ENCODE data around the gene HTRA2.

HTRA2 gene

GRCh38 chr2:74571058-74571457 is 41.3 kb downstream of the HTRA2 start:
- Histone ChIP-seq H3K9ac (no peak overlapping the region), H3K4me1 (ENCODE audit: low read depth, poor library complexity, severe bottlenecking) (no peaks in the 10 kb centered on the region), H3K79me2 (ENCODE audit: insufficient read depth, low read depth) (no peaks in the 10 kb centered on the region), H3K4me2 (no peak overlapping the region), H3K36me3 (ENCODE audit: insufficient read depth) (no peaks in the 10 kb centered on the region), H3K27me3 (ENCODE audit: insufficient read depth, low read depth) (no peaks in the 10 kb centered on the region), H2AFZ (ENCODE audit: low read depth) (no peak overlapping the region), H3K27ac (no peak overlapping the region), H3K4me3 (IDR thresholded peaks at IDR 0.05; ENCODE audit: insufficient read depth, low read depth, low read length) (no peak overlapping the region), H4K20me1 (ENCODE audit: insufficient read depth) (no peaks in the 10 kb centered on the region)
- TF ChIP-seq CTCF (conservative IDR thresholded peaks at IDR 0.05; ENCODE audit: low read depth, low read length), result no peak

- Histone ChIP-seq H3K79me2 (ENCODE audit: insufficient read depth, low read depth) (no peaks in the 10 kb centered on the region), H3K4me2 (no peak overlapping the region), H3K4me1 (ENCODE audit: low read depth, poor library complexity, severe bottlenecking) (no peaks in the 10 kb centered on the region), H4K20me1 (ENCODE audit: insufficient read depth) (no peaks in the 10 kb centered on the region), H3K36me3 (ENCODE audit: insufficient read depth) (no peaks in the 10 kb centered on the region), H3K9ac (no peak overlapping the region), H3K4me3 (IDR thresholded peaks at IDR 0.05; ENCODE audit: insufficient read depth, low read depth, low read length) (no peak overlapping the region), H3K27ac (no peak overlapping the region), H3K27me3 (ENCODE audit: insufficient read depth, low read depth) (no peaks in the 10 kb centered on the region), H2AFZ (ENCODE audit: low read depth) (no peak overlapping the region)
- no peak for TF ChIP-seq CTCF (conservative IDR thresholded peaks at IDR 0.05; ENCODE audit: low read depth, low read length)
Observed at GRCh38 chr2:74572178-74572925, 42.6 kb downstream of the HTRA2 start.

GRCh38 chr2:74573747-74574562 is 44.2 kb downstream of the HTRA2 start:
- no peak overlapping the region for H3K4me3 ChIP-seq (IDR thresholded peaks at IDR 0.05; ENCODE audit: insufficient read depth, low read depth, low read length)
- H3K4me2 ChIP-seq, result no peak overlapping the region
- H3K4me1 ChIP-seq (ENCODE audit: low read depth, poor library complexity, severe bottlenecking), result no peaks in the 10 kb centered on the region
- H3K27ac ChIP-seq, result no peak overlapping the region
- H2AFZ ChIP-seq (ENCODE audit: low read depth), result no peak overlapping the region
- H3K9ac ChIP-seq, result no peak overlapping the region
- H4K20me1 ChIP-seq (ENCODE audit: insufficient read depth), result no peaks in the 10 kb centered on the region
- no peak for TF ChIP-seq CTCF (conservative IDR thresholded peaks at IDR 0.05; ENCODE audit: low read depth, low read length)
- no peaks in the 10 kb centered on the region for H3K36me3 ChIP-seq (ENCODE audit: insufficient read depth)
- H3K27me3 ChIP-seq (ENCODE audit: insufficient read depth, low read depth), result no peaks in the 10 kb centered on the region
- H3K79me2 ChIP-seq (ENCODE audit: insufficient read depth, low read depth), result no peaks in the 10 kb centered on the region

- Histone ChIP-seq H3K27me3 (ENCODE audit: insufficient read depth, low read depth) (no peaks in the 10 kb centered on the region), H3K79me2 (ENCODE audit: insufficient read depth, low read depth) (no peaks in the 10 kb centered on the region), H3K9ac (no peak overlapping the region), H3K4me2 (no peak overlapping the region), H3K27ac (no peak overlapping the region), H2AFZ (ENCODE audit: low read depth) (no peak overlapping the region), H3K4me1 (ENCODE audit: low read depth, poor library complexity, severe bottlenecking) (no peaks in the 10 kb centered on the region), H4K20me1 (ENCODE audit: insufficient read depth) (no peaks in the 10 kb centered on the region), H3K4me3 (IDR thresholded peaks at IDR 0.05; ENCODE audit: insufficient read depth, low read depth, low read length) (no peak overlapping the region), H3K36me3 (ENCODE audit: insufficient read depth) (no peaks in the 10 kb centered on the region)
- no peak for TF ChIP-seq CTCF (conservative IDR thresholded peaks at IDR 0.05; ENCODE audit: low read depth, low read length)
Observed at GRCh38 chr2:74575320-74575719, 45.6 kb downstream of the HTRA2 start.
